Stimulated activated CD8-positive, alpha-beta memory T cell treated with anti-CD3 and anti-CD28 coated beads, Interleukin-7, amount 100 ng/mL, for 4 hours (primary cell): ENCODE data around the gene TEPSIN.

Experiments used
- DNase-seq, 2 donors: peaks; one replicate each; pipeline ENCODE4 v3.0.0-alpha.2; 2020; ENCODE audit warnings: low read depth in 2 of 2

Gene TEPSIN

GRCh38 chr17:81184555-81184954 is 54.3 kb downstream of the TEPSIN start:
- no peak for DNase-seq

GRCh38 chr17:81183807-81184206 is 55.0 kb downstream of the TEPSIN start:
- DNase-seq = no peak

GRCh38 chr17:81183316-81183715 is 55.5 kb downstream of the TEPSIN start:
- no peak for DNase-seq

GRCh38 chr17:81182596-81182995 is 56.3 kb downstream of the TEPSIN start:
- no peak for DNase-seq

- DNase-seq = no peak
Measured at GRCh38 chr17:81181811-81182185, 57.1 kb downstream of the TEPSIN start.

- DNase-seq = no peak
Measured at GRCh38 chr17:81180836-81181810, 57.7 kb downstream of the TEPSIN start.

GRCh38 chr17:81179861-81180260 is 59.0 kb downstream of the TEPSIN start:
- no peak for DNase-seq

GRCh38 chr17:81179220-81179619 is 59.6 kb downstream of the TEPSIN start:
- DNase-seq = no peak
